Measurements from ENCODE around the gene SGK1.
"Not testable (repeated sequence)": the region's sequence is repeated elsewhere in the genome, so short reads cannot be mapped to it uniquely, and the experiment has no call there.

The SGK1 gene

GRCh38 chr6:134249759-134250602 is 67.9 kb downstream of the SGK1 start:
- no peak for DNase-seq

DNA sequence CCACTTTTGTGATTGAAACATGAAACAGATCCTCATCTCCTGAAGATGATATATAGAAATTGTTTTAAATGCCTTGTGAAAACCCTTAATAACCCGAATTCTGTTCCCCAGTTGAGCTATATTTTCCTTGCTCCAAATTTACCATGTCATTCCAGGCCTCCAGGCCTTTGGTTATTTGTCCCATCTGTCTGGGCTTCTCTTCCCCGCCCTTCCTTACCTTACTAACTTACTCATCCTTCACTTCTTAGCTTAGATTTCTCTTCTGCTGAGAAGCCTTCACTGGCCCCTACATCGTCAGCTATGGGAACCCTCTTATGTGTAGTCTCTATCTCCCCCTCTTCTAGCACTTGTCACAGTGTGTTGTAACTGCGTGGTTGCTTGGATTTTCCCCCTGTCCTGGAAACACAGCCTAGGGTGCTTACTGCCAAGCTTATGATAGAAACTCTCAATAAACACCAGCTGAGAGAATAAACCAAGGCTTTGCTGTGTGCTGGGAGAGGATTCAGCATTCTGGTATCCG is 68.6 kb downstream of the SGK1 start:
- no peak for DNase-seq

DNA sequence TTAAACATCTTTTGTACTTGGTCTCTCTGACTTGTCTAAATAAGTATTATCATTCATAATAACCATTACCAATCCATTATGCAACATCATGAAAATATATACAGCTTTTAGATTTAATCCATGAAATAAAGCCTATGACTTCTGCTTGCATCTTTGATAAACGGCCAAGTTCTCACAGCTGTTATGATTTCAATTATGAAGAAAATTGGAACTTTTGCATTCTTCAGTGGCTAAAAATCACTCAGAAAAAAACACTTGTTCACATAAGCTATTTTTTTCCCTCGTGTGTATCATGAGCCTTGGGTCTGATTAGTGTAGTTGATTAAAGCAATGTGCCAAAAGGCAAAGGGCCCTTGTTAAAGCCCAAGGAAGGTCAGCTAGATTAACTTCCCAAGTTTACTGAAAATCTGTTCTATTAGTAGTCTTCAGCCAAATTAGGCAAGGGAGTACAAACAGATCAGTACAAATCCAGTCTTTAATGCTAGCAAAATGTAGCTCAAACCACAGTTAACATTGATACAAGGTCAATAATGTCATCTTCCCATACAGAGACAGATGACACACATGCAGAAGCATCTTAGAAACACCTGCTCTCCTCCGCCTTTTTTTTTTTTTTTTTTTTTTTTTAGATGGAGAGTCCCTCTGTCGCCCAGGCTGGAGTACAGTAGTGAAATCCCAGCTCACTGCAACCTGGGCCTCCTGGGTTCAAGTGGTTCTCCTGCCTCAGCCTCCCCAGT is 69.9 kb downstream of the SGK1 start:
- no peak for DNase-seq

GRCh38 chr6:134247231-134247833 is 70.6 kb downstream of the SGK1 start:
- DNase-seq, result no peak

- DNase-seq, result no peak
Measured at GRCh38 chr6:134245706-134246105, 72.2 kb downstream of the SGK1 start.

DNA sequence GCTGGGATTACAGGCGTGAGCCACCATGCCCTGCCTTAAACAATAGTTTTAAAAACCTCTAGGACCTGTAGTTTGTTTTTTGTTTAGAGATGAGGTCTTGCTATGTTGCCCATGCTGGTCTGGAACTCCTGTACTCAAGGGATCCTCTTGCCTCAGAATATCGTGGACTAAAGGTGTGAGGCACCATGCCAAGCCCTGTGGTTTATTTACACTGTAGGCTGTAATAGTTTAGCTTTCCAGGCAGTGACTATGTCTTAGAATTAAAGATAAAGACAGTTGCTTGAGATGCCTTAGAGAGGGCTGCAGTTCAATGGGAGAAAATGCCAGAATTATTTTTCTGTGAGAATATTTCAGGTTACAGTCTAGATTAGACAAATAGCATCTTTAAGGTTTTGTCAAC is 72.9 kb downstream of the SGK1 start:
- DNase-seq, result no peak

DNA sequence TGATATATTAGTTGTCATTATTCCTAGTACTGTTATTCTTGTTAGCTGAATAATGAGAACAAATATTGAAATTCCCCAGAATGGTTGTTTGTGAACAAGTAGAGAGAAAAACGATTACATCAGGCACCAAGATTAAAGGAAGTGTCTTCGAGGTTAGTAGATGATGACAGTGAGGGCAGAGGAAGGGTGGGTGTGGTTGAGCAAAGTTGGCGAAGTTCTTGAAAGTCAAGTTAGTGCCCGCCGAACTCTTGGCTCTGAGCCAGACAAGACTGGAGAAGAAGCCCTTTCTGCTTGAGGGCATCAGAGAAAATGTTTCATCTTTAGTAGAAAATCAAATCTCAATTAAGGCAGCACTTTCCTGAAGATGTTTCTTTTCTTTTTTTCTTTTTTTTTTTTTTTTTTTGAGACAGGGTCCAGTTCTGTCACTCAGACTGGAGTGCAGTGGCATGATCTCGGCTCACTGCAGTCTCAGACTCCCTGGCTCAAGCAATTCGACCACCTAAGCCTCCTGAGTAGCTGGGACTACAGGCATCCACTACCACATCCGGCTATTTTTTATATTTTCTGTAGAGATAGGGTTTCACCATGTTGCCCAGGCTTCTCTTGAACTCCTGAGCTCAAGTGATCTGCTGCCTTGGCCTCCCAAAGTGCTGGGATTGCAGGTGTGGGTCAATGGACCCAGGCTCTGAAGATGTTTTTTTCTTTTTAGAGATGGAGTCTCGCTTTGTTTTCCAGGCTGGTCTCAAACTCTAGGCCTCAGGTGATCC is 77.1 kb downstream of the SGK1 start:
- no peak for DNase-seq

GRCh38 chr6:134238960-134239795 is 78.7 kb downstream of the SGK1 start:
- DNase-seq, result no peak

GRCh38 chr6:134238006-134238405 is 79.9 kb downstream of the SGK1 start:
- no peak for DNase-seq

GRCh38 chr6:134235937-134236751 is 81.8 kb downstream of the SGK1 start:
- DNase-seq, result no peak

DNA sequence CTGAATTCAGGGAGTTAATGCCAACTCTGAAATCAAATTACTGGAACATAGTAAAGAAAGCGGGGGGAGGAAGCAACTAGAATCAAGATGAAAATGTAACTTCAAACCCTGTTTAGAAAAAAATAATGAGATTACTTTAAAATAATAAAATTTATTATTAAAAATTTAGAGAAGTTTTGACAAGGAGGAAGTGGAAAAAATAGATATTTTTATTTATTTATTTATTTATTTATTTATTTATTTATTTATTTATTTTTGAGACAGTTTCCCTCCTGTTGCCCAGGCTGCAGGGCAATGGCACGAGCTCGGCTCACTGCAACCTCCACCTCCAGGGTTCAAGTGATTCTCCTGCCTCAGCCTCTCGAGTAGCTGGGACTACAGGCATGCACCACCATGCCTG is 82.6 kb downstream of the SGK1 start:
- DNase-seq, result not testable (repeated sequence)

- no peak for DNase-seq
Measured at GRCh38 chr6:134233180-134233955, 84.5 kb downstream of the SGK1 start.

GRCh38 chr6:134230940-134231339 is 87.0 kb downstream of the SGK1 start:
- DNase-seq, result no peak

- no peak for DNase-seq
Measured at GRCh38 chr6:134230087-134230700, 87.7 kb downstream of the SGK1 start.

DNA sequence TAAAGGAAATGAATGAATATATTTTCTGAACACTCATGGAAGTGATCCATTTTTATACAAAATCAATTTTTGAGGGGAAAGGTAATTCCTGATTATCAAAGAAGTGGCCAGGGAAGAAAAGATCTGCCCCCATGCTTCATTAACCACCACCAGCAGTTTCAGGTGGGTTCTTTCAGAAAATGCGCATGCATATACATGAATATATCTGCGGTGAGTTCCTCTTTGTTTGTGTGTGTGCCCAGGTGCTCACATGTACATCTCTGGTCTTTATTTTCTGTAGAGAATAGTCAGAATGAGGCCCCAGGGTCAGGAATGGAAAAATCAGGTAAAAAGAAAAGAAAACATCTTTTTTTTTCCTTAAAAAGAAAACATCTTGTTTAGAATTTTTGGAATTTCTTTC is 88.4 kb downstream of the SGK1 start:
- DNase-seq, result no peak

GRCh38 chr6:134223796-134224420 is 94.0 kb downstream of the SGK1 start:
- no peak for DNase-seq

GRCh38 chr6:134221250-134221649 is 96.7 kb downstream of the SGK1 start:
- DNase-seq, result no peak

DNA sequence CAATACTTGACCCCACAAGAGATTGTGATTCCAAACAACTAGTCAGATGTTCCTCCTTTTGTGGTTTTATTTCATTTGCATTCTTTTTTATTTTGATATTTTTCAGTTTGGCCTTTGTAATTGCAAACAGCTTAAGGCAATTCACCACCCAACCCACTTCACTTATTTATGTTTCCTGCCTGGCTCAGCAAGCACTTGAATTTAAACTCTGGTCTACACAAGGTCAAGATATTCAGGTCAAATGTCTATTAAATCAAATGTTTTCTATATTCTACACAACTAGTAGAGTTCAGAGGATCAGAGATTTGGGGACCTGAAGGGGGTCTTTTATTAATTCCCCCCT is 100.1 kb downstream of the SGK1 start:
- no peak for DNase-seq

GRCh38 chr6:134217105-134217797 is 100.7 kb downstream of the SGK1 start:
- no peak for DNase-seq

Data from NCI-H526 treated with DMSO at 0.1 percent for 48 hours (cell line).